NCI-H460 (cell line): ENCODE data around the gene RPS21. TPM values are rescaled to one million over a fixed set of nuclear protein-coding genes. Genes with fewer than 3 reads are reported as not detected.
"Not testable (repeated sequence)": the region's sequence is repeated elsewhere in the genome, so short reads cannot be mapped to it uniquely, and the experiment has no call there.

Experiments
- DNase-seq: peaks from one replicate; pipeline ENCODE4 v3.0.0-alpha.2; 2016; ENCODE audit warnings: low read depth; ENCODE audit errors: extremely low read depth
- total RNA-seq: library from RNA; depleted of rRNA; stranded (reverse); fragments of >200 nt; shearing (Covaris generic); gene quantifications from 2 replicates; pipeline ENCODE4 v1.2.3, GENCODE V29; 2014

The RPS21 gene
- total RNA-seq, 1 experiment from 2014 or later = 1,943 TPM

- no peak for DNase-seq
Observed at GRCh38 chr20:62363920-62364851, 22.7 kb upstream of the RPS21 start.

GRCh38 chr20:62364911-62365736, 21.8 kb upstream of the RPS21 start:
- no peak for DNase-seq

DNA sequence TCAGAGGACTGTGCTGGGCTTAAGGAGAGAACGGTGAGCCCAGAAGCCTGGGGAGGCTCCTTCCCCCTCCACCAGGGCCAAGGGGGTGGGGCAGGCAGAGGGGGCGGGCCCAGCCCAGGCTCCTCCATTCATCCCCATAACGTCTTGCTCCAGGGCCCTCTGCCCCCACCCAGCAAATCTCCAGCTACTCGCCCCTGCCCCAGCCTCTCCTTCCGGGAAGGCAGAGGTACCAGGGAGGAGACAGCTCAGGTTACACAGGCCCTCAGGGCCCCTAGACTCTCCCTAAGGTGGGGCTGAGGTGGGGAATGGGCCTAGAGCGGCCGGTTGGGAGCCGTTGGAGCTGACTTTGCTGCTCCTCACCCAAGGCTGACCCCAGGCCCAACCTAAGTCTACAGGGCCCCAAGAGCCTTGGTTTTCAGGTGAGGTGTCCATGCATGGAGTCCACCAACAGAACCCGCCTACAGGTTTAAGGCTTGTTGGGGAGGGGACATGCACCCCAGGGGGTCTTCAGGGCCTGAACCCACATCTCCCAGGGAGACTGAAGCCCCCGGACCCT, 21.0 kb upstream of the RPS21 start:
- DNase-seq = no peak

GRCh38 chr20:62366370-62367135, 20.4 kb upstream of the RPS21 start:
- no peak for DNase-seq

GRCh38 chr20:62367136-62367632, 19.7 kb upstream of the RPS21 start, which contains the start of gene LAMA5:
Gene LAMA5 (minus strand): TSS chr20:62367312. CDS start chr20:62367245, 67 bp downstream.
- DNase-seq = no peak

DNA sequence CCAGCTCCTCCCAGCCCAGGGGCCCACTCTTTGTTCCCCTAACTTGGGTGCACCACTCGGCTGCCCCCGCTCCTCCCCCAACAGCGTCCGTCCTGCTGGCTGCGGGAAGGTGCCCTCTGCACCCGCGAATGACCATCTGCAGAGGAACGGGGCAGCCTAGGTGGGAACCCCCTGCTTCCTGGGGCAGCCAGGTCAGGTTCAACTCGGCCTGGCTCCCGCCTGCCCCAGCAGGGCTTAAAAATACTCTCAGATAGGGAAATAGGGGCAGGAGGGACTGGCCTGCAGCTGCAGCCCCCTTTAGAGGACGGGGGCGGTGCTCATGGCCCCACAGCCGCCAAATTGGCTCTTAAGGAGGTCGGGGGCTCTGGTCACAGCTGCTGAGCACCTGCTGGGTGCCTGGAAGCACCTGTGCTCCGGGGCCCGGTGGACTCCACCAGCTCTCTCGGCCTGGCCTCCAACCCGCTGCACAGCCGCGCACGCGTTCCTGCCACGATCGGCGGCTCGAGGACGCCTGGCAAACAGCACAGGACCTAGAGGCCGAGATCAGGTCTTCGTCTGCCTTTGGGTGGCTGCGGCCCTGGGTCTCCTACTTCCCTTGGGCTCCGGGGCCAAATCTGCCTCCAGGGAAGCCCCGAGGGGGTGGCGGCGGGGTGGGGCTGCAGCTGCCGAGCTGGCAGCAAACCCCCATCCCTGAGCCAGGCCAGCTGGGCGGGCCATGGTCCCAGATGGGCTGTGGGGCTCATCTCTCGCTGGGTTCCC, 19.1 kb upstream of the RPS21 start:
- no peak for DNase-seq

DNA sequence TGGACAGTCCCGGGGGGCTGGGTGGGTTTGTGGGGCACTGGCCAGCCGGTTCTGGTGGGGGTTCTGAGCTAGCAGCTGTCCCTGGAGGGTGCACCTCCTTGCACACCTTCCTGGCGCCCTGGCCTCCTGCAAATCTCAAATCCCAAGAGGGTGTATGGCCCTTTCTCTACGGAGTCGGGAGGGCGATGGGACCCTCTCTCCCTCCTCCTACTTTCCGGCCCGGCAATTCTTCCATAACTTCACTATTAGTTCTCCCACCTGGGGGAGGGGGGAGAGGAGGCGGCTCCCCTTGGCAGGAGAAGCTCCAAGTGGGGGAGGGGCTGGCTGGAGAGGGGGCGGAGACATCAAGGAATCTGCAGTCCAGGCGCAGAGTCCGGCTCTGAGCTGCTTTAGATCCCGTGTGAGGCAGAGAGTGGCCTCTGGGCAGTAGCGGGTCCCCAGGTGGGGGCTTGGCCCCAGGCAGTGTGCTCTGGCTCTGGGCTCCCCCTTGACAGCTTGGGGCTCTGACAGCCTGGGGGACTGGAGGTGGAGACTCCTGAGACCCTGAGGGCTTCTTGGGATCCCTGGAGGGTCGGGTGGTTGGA, 18.4 kb upstream of the RPS21 start:
- DNase-seq = no peak

GRCh38 chr20:62368976-62369814, 17.7 kb upstream of the RPS21 start:
- DNase-seq = no peak

DNA sequence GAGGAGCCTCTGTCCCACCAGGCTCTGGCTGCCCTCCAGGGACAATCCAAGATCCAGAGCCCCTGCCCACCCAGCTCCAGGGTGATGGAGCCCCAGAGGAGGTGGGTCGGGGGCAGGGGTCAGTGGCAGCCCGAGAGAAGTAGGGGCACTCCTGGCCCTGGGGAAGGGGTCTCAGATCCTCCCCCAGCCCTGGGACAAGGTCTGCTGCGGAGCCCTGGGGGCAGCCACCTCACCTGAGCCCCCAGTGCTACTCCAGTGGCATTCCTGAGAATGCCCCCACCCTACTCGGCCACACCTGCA, 17.1 kb upstream of the RPS21 start:
- no peak for DNase-seq

- no peak for DNase-seq
Observed at GRCh38 chr20:62370115-62370806, 16.6 kb upstream of the RPS21 start.

- no peak for DNase-seq
Observed at GRCh38 chr20:62370807-62371587, 15.9 kb upstream of the RPS21 start.

DNA sequence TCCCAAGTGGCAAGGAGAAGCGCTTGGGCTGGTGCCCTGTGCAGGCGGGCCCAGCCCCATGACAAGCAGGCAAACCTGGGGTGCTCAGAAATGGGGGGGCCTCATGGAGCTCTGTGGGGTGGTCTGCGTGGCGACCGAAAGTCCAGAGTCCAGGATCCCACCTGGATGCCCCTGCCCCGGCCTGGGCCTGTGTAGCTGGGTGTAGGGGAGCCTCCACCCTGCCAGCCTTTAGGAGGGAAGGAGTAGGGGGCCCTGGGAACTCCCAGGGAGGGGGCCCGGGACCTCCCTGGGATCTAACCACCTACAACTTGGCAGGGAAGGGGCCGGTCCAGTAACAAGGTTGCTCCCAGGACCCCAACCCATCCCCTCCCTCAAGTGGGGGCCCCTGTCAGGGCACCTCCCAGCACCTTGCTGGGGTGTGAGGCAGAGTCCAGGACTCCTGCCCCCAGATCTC, 15.3 kb upstream of the RPS21 start:
- no peak for DNase-seq

GRCh38 chr20:62372042-62372993, 14.6 kb upstream of the RPS21 start:
- no peak for DNase-seq

DNA sequence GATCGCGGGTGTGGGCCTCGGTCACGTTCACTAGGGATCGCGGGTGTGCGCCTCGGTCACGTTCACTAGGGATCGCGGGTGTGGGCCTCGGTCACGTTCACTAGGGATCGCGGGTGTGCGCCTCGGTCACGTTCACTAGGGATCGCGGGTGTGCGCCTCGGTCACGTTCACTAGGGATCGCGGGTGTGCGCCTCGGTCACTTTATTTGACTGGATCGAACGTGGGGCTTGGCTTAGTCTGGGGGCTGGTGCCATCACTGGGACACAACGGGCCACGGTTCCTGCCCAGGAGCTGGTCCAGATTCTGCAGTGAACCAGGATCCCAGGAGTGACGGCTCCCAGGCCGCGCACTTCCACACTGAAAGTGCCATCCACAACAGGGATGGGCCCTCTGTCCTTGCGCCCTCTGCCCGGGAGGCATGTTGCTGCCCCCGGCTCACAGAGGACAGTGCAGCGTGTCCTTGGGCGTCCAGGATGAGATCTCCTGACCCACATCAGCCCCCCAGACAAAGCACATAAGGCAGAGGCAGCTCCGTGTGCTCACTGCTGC, 13.2 kb upstream of the RPS21 start:
- DNase-seq = not testable (repeated sequence)

DNA sequence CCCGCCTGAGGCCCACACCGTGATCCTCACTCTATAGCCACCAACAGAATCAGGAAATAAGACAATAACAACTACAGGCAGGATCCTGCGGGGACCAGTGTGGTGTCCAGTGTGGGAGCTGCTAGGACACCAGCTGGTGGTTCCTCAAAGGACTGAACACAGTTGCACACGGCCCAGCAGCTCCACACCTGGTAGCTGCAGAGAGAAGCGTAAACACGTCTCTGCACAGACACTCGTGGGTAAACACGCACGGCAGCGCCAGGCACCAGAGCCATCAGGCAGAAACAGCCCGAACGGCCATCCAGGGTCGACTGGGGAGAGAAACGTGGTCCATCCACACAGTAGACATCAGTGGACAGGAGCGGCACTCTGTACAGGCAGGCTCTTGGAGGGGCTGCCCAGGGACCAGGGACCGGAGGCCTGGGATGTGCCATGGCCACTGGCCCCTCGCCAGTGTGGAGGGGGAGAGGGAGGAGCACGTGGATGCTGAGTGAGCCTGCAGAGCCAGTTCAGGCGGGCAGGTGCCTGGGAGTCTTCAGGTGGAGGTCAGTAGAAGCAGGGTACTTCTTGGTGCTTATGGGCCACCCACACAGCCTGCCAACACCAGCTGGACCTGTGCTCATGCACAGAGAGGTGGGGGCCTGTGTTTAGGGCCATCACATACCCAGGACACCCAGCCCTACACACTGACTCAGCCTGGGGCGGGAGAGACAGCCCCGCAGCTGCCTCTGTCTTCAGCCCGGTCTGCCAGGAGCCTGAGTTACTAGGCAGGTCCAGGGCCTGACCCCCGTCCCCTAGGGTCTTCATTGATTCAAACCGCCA, 12.4 kb upstream of the RPS21 start:
- DNase-seq = no peak
